Fibroblast of mammary gland (primary cell): ENCODE data around the gene MAGOHB.

Experiments used
- DNase-seq: peaks from one replicate; pipeline ENCODE4 v3.0.0-alpha.2; 2010; ENCODE audit warnings: low read depth
- H3K4me3 ChIP-seq: 2 replicates; pipeline ENCODE4 v1.5.1; 2011; ENCODE audit warnings: low read depth, mild to moderate bottlenecking, low read length, moderate library complexity; ENCODE audit not compliant: control insufficient read depth
- TF ChIP-seq, protein P1 (sequence below): conservative IDR thresholded peaks from 2 replicates; pipeline ENCODE4 v1.5.1; 2011; ENCODE audit warnings: low read depth, low read length, inconsistent platforms; ENCODE audit not compliant: control insufficient read depth, insufficient read depth

MAGOHB gene

GRCh38 chr12:10624605-10625004, 11.2 kb upstream of the MAGOHB start:
- H3K4me3 ChIP-seq, result no peak overlapping the region
- DNase-seq, result no peak
- TF ChIP-seq, protein P1, sequence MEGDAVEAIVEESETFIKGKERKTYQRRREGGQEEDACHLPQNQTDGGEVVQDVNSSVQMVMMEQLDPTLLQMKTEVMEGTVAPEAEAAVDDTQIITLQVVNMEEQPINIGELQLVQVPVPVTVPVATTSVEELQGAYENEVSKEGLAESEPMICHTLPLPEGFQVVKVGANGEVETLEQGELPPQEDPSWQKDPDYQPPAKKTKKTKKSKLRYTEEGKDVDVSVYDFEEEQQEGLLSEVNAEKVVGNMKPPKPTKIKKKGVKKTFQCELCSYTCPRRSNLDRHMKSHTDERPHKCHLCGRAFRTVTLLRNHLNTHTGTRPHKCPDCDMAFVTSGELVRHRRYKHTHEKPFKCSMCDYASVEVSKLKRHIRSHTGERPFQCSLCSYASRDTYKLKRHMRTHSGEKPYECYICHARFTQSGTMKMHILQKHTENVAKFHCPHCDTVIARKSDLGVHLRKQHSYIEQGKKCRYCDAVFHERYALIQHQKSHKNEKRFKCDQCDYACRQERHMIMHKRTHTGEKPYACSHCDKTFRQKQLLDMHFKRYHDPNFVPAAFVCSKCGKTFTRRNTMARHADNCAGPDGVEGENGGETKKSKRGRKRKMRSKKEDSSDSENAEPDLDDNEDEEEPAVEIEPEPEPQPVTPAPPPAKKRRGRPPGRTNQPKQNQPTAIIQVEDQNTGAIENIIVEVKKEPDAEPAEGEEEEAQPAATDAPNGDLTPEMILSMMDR, result no peak

DNA sequence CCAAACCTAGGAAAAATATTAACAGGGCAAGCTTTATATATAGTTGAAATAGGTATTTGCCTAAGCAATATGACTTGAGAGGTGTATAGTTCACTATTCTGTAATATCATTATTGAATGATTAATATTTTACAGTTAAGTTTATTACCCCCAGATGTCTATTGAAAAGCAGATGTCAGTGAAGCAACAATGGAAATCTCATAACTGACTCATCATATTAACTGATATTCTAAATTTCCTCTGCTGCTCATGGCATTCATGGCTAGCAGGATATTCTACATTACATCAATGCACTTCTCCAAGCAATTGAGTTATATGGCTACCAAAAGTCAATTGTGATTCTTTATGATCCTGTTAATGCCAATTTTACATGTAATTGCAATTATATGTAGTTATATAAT, 9.7 kb upstream of the MAGOHB start:
- DNase-seq, result peak; percentile 33
- H3K4me3 ChIP-seq, result no peak overlapping the region
- TF ChIP-seq, protein P1, result no peak

DNA sequence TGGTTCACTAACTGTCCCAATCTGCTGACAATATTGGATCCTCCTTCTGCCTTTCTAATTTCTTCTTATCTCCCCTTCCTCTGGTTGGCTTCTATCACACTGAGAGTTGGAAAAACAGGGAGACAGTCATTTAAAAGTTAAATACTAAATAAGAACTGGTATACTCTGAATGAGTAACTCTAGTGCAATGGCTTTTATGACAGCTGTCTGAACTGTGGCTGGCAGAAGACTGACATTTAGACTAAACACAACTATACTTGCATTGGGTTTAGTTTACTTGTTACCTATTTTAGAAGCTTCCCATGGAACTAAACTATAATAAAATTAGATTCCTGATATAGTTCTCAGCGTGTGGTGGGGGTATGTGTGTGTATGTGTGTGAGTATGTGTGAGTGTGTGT, 7.9 kb upstream of the MAGOHB start:
- TF ChIP-seq, protein P1, result no peak
- H3K4me3 ChIP-seq, result no peak overlapping the region
- DNase-seq, result no peak

GRCh38 chr12:10620078-10620779, 6.8 kb upstream of the MAGOHB start:
- no peak overlapping the region for H3K4me3 ChIP-seq
- no peak for DNase-seq
- TF ChIP-seq, protein P1, result no peak

DNA sequence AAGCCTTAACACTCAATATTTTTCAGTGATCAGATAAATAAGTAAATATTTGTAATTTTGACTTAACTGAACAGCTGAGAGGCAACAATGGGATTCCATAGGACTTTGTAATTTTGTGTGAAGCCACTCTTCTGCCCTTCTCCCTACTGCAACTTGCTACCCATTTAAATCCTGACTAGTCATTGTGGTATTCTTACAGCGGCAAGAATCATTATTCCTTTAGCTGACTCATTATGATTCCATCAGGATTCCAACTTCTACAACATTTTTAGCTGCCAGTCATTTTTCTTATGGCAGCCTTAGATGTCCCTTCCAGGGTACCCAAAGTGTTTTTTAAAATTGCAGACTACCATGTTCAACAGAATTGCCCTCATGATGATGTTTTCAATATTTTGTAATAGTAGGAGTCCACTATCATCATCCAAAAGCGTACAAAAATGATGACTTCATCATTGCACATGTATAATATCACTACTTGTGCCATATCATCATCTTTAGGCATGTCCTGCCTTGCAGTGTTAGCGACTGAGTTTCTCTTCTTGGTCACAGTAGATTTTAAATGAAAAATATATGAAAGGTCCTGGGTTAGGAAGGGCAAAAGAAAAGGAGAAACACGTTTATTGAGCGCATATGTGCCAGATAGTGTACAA, 5.1 kb upstream of the MAGOHB start:
- DNase-seq, result peak; percentile 84
- H3K4me3 ChIP-seq, result no peak overlapping the region
- TF ChIP-seq, protein P1, result no peak

DNA sequence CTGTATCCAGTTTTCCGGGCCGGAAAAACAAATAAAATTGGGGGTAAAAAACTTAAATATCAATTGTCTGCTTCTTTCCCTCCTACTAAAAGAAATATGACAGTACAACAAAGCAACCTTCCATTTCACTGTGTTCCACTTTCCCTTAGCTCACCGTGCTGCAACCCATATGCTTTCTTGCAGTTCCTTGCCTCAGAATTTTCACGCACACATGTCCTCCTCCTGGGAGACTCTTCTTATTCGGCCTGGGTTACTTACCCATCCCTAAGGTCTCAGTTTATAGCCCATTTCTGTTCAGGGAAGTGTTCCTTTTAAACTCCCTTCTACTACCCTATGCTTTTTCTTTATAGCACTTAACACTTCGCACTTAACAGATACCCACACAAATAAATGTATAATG, 4.5 kb upstream of the MAGOHB start:
- TF ChIP-seq, protein P1, result no peak
- no peak for DNase-seq
- no peak overlapping the region for H3K4me3 ChIP-seq

DNA sequence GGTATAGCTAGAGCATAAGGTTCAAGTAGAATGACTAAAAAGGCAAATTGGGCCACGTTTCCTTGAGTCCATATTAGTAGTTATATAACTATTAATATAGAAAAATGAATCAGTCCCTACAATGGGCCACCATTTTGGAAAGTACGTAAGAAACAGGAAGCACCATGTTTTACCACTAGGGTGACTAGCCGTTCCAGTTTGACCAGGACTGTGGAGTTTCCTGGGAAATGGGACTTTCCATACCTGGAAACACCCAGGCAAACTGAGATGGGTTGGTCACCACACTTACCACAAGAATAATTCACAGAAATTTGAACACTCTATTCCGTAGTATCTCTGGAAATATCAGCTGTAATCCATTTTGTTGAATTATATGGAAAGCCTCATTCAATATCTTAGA, 2.1 kb upstream of the MAGOHB start:
- TF ChIP-seq, protein P1, result no peak
- H3K4me3 ChIP-seq, result no peak overlapping the region
- DNase-seq, result no peak
